ENCODE results near the gene MACIR.
A peak's percentile ranks its signal among the peaks of the same experiment; 100 is the strongest.
"Not testable (repeated sequence)": the region's sequence is repeated elsewhere in the genome, so short reads cannot be mapped to it uniquely, and the experiment has no call there.

Gene MACIR, protein sequence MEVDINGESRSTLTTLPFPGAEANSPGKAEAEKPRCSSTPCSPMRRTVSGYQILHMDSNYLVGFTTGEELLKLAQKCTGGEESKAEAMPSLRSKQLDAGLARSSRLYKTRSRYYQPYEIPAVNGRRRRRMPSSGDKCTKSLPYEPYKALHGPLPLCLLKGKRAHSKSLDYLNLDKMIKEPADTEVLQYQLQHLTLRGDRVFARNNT

DNA sequence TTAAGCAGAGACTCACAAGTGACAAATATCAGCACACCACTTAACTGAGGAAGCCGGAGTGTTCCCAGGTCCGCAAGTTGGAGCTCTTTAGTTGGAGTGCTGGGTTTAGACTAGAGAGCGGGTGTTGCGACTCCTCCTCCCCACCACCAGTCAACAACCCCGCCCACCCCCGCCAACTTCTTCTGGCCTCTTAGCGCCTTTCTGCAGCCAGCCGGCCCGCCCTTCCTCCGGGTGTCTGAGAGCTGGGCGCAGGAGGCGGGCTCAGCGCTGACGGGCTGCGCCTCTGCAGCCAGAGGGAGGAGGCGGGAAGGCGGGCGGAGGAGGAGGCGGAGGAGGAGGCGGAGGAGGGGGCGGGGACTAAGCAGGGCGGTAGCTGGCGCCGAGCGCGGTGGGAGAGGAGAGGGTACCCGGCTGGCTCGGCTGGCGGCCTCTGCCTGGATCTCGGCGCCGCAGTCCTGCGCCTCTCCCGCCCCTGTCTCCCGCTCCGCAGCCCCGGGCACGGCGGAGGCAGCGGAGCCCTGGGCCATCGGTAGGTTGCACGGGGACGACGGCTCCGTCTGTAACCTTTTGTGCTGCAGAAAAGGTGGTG is at the start of gene MACIR:
MACIR (plus strand) TSS at position 396 of the 589 bp plus-strand sequence. CDS start 17,157 bp downstream, outside the sequence.
- DNase-seq (ENCODE audit: insufficient read length, low spot score) (peak; percentile 62), FAIRE-seq (peak; percentile 98)

DNA sequence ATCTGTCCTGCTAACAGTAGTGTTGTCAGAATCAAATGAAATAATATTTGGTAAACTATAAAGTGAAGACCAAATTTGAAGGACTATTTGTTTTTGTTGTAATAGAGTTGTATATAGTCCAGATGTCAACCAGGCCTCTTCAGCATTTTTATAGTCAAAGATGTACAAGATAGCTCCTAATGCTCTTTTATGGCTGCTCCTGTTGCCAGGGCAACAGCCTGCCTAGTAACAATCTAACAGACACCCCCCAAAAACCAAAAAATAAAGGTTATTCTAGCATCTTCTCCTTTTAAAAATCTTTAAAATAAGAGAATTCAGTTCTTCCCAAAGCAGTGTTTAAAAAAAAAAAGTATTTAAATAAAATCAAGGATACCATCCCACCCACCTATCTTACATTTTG is 49.5 kb upstream of the MACIR start:
- DNase-seq (ENCODE audit: insufficient read length, low spot score) (no peak), FAIRE-seq (no peak)

DNA sequence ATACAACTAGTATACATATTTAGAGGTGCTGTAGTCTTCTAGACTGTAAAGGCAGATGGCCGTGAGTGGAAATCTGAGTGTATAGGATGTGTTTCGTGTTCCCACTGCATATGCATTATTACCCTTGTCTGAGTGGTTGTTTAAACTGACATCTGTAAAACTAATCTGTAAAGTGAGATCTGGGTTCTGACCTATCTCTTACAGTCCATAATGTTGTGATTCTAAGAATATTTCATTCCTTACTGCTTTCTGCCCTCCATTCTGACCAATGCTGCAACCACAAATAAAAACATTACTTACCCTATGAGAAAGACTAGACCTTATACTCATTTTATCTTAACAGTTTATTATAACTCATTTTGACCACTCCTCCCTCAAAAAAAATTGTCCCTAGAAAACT is 47.6 kb upstream of the MACIR start:
- FAIRE-seq: no peak

DNA sequence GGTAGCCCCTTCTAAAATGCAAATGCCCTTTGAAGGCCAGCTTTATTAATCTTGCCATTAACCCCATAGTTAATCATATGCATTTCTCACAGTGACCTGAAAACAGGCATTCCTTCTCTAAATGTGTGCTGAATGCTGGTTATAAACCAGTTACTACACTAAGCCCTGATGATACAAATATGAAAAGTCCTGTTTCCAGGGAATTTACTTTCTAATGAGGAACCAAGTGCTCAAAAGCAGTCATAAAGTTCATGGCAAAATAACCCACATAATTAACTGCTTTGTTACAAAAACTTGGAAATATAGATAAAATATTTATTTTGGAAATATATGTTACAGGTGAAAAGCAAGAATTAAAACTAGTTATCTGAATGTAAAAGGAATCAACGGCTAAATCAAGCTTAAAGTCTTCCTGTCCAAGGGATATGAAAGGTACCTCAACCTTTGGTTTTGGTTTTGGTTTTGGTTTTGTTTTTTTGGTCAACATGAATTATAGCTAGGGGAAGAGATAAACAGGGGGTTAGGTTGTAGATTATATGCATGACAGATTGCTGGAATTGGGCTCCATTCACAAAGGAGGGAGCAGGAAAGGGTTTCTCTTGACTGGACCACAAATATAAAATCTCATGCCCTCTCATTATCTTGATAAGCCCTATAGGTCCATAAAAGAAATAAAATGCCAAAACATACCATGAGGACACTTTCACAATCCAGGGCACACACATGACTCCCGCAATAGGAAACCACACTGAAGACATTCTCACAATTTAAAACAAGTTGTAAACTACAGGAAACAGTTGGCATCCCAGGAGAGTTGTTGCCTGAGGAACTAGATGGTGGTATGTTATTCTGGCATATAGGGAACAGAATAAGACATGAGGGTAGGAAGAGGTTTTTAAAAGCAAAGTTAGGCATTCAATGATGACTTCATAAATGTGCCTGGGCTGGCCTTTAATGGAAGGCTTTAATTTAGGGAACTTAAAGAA is 46.7 kb upstream of the MACIR start:
- no peak for DNase-seq (ENCODE audit: insufficient read length, low spot score)
- peak; percentile 80 for FAIRE-seq

More for the DNA sequence above, 47.6 kb upstream of the MACIR start:
- no peak for DNase-seq (ENCODE audit: insufficient read length, low spot score)

DNA sequence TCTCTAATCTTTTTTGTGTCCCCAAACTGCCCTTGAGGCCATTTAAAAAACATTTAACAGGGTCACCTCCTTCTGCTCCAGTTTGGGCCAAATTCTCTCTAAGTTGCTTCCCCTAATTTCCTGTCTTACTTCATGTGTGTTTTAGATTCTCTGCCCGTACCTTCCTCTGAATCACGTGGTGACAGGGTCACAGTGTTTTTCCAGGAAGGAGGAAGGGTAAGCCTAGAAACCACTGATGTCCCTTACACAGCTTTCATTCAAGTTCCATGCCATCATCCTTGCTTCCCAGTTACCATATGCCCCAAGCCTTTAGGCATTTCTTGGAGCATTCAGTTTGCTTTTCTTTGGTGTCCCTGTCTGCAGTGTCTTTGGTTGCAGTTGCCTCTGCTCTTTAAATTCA is 42.4 kb upstream of the MACIR start:
- FAIRE-seq: no peak

DNA sequence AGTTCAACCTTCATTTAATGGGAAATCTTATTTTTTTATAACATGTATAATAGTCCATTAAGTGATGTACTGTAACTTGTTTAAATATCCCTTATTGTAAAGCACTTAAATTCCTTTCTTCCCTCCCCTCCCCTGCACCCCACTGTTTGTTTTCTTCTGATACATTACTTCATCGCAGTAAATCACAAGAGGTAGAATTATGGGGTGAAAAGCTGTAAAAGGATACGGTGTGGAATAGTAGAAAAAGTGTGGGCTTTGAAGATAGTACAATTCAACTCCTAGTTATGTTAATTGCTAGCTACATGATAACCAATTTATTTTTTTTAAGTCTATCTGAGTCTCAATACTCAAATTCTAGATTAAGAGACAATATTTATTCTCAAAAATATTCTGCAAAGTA is 41.9 kb upstream of the MACIR start:
- DNase-seq (ENCODE audit: insufficient read length, low spot score) (no peak), FAIRE-seq (no peak)

More for the DNA sequence above, 42.4 kb upstream of the MACIR start:
- DNase-seq (ENCODE audit: insufficient read length, low spot score): no peak

DNA sequence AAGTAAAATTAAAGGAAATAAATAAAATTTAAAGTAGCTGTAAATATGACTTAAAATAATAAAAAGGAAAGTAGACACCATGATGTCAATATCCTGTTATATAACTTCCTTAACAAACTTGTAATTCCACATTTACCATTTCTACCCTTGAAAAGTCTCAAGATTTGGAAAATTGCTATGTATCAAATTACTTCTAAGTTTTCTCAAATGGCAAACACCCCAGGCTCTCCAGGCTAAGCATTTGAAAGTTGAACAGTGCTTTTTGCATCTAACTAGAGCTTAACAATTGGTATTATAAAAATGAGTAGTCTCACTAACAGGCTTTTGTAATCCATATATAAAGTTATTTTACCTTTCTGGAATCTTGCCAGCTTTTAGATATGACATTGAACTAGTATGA is 41.5 kb upstream of the MACIR start:
- no peak for FAIRE-seq
- no peak for DNase-seq (ENCODE audit: insufficient read length, low spot score)

DNA sequence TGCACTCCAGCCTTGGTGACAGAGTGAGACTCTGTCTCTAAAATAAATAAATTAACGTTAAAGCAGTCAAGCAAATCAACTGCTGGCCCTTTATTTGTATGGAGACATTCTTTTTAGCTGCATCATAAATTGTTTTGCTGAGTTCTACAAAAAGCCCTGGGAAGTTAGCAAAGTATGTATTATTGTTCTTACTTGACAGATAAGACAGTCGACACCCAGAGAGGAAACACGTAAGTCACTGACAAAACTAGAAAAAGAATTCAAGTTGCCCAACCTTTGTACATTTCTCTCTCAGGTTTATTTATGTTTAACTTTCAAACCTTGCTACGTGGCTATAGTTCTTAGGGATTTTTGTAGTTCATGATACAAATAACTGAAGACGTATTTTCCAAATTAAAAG is 40.4 kb upstream of the MACIR start:
- DNase-seq (ENCODE audit: insufficient read length, low spot score) (no peak), FAIRE-seq (no peak)

DNA sequence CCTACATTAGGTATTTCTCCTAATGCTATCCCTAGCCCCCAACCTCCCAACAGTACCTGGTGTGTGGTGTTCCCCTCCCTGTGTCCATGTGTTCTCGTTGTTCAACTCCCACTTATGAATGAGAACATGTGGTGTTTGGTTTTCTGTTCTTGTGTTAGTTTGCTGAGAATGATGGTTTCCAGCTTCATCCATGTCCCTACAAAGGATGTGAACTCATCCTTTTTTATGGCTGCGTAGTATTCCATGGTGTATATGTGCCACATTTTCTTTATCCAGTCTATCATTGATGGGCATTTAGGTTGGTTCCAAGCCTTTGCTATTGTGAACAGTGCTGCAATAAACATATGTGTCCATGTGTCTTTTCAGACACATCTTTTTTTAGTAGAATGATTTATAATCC is 39.5 kb upstream of the MACIR start:
- not testable (repeated sequence) for FAIRE-seq; DNase-seq (ENCODE audit: insufficient read length, low spot score)

DNA sequence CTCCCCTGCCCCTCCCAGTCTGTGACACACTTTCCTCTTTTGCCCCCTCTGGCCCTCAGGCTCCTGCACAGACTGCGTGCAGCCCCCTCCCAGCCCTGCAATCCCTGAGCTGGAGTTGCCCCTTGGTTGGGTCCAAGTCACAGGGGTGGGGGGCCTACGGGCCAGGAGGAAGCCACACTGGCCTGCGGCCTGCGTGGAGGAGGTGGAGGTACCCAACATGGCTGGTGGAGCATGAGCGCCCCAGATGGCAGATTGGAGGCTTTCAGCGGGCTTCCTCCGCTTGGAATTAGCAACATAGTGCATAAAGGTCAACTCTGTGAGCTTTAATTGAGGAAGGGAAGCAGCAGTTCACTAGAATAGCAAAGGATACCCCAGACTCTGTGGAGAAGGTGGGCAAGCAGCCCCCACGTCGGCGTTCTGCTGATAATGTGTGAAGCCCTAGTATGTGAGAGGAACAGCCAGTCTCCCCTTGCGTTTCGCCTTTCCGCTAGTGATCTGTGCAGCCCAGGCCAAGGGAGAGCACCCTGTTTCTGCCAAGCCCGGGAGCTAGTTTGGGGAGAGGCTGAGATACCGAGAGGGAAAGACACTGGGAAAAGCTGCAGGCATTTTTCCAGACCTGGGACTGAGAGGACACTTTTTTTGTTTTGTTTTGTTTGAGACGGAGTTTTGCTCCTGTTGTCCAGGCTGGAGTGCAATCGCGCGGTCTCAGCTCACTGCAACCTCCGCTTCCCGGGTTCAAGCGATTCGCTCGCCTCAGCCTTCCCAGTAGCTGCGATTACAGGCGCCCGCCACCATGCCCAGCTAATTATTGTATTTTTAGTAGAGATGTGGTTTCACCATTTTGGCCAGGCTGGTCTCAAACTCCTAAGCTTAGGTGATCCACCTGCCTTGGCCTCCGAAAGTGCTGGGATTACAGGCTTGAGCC is 35.3 kb upstream of the MACIR start:
- FAIRE-seq (no peak), DNase-seq (ENCODE audit: insufficient read length, low spot score) (no peak)

DNA sequence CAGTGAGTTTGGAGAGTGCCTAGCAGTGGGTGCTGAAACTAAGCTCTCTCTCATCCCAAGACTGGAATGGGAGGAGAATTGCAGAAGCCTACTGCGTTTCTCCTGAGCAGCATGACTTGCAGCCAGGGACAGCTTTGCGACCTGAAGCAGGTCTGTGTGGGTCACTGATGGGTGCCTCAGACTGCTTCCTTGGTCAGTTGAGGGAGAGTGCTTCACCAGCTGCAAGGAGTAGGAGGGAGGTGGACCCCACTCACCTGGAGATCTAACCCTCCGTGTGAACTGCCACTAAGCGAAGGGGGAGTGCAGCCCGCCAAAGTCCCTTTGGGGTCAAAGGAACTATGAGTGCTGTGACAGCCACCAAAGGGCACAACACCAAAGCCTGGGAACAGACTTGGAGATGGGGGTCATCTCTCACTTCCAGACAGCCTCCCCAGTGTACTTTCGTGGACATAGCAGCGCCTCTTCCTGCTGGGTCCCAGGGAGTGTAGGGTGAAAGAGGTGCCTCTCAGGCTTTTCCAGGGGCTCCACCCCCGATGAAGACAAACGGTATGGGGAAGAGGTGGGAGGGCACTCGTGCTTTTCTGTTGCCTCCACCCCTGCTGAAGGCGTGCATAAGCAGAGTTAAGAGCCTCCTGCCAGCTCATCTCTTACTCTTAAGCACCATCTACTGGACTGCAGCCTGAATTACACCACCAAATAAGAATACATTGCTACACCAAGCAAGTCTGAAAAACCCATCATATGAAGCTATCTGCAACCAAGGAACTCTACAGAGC is 34.3 kb upstream of the MACIR start:
- FAIRE-seq (peak; percentile 95), DNase-seq (ENCODE audit: insufficient read length, low spot score) (peak; percentile 4)

DNA sequence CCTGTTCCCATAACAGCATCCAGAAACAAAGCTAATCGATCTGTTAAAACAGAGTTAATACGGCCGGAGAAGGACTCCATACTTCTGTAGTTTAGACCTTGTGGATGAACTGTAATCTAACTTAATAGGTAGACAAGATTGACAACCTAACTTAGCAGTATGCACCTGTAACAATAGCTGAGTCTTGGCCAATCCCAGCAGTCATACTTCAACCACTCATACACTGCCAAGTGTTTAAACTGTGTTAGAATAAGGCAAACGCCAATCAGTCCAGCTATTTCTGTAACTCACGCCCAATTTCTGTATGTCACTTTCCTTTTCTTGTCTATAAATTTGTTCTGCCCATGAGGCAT is 33.7 kb upstream of the MACIR start:
- no peak for DNase-seq (ENCODE audit: insufficient read length, low spot score)
- FAIRE-seq: no peak

DNA sequence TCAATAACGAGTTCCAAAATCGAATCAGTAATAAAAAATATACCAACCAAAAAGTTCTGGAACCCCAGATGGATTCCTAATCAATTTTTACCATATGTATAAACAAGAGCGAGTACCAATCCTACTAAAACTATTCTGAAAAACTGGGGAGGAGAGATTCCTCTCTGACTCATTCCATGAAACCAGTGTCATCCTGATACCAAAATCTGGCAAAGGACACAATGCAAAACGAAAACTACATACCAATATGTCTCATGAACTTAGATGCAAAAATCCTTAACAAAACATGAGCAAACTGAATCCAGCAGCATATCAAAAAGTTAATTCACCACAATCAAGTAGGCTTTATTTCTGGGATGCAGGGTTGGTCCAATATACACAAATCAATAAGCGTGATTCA is 30.5 kb upstream of the MACIR start:
- FAIRE-seq (no peak), DNase-seq (ENCODE audit: insufficient read length, low spot score) (no peak)

DNA sequence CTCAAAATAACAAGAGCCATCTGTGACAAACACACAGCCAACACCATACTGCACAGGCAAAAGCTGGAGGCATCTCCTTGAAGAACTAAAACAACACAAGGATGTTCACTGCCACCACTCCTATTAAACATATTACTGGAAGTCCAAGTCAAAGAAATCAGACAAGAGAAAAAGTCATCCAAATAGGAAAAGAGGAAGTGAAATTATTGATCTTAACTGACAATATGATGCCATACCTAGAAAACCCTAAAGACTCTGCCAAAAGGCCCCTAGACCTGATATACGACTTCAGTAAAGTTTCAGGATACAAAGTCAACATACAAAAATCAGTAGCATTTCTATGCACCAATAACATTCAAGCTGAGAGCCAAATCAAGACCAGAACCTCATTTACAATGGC is 30.0 kb upstream of the MACIR start:
- DNase-seq (ENCODE audit: insufficient read length, low spot score) (no peak), FAIRE-seq (no peak)

DNA sequence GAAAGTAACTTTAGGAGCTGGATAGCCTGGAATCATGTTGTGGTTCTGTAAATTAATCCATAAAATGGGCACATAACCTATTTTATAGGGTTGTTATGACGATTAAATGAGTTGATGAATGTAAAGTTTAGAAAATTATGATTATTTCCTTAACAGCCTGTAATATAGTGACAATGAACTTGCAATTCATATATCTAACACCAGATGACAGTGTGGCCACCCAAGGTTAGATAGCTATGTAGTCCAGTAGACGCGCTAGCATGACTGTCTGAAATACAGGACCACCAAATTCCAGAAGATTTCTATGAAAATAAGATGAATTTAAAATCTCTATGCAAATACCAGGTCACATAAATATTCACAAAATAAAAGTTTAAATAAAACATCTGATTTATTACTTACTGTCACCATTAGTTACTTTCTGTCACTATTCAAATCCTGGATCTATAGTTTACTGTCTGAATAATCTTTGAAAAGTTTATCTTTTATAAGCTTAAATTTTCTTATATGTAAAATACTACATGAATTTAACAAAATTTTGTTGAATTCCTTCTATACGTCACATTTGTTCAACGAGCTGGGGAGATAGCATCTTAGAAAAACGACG is 26.1 kb upstream of the MACIR start:
- FAIRE-seq (peak; percentile 89), DNase-seq (ENCODE audit: insufficient read length, low spot score) (no peak)

DNA sequence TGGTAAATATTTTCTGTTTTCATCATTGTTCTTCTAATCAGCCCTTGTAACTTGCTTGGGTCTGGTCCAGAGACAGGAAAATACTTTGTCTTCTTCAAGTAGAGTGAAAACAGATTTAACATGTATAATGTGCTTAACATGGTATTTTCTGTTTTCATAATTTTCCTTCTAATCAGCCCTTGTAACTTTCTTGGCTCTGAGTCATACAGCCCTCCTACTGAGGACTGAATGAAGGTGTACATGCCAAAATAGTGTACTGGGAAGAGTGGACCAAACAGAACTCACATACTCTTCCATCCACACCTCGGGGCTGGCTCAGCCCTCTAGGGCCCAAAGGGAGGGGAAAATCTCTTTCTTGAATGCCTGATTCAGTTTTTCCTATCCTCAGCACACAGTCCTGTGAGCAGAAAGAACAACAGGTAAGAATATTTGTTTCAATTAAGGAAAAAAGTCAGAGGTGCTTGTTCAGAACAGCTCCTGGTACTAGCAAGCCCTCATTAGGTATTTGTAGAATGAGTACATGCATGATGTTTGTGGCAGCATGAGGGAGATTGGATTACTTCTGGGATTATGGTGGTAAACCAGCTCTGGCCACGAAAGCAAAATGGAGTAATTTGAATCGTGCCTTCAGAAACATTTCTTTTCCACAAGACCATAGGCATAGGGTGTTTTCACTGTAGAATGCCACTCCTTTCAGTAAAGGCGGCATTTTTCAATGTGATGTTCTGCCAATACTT is 24.2 kb upstream of the MACIR start:
- no peak for FAIRE-seq
- DNase-seq (ENCODE audit: insufficient read length, low spot score): no peak

DNA sequence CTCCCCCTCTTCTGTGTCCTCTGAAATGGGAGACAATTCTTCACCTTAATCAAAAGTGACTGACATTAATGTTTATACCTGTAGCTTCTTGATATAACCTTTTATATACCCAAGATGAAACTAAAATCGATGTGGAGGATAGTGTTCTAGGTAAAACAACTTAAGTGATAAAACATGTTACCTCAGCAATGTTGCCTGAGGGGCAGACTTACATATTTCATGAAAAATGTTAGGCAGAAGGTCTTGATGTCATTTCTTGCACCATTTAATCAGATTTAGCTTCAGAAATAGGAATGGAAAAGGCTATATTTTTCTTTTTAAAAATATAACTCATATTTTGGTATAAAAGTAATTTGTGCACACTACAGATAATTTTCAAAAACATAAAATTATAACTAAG is 22.7 kb upstream of the MACIR start:
- FAIRE-seq: no peak
- no peak for DNase-seq (ENCODE audit: insufficient read length, low spot score)

DNA sequence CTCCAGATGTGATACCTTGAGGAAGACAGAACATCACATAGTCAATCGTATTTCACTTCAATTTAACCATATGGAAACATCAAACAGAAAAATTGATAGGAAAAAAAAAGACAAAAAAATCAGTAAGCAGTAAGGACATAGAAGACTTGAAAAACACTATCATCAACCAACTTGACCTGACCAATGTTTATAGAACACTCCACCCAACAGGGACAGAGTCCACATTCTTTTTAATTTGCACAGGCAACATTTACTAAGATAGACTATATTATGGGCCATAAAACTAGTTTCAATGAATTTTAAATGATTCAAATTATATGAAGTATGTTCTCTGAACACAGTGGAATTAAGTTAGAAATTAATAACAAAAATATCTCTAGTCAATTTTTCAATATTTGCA is 20.8 kb upstream of the MACIR start:
- FAIRE-seq (no peak), DNase-seq (ENCODE audit: insufficient read length, low spot score) (no peak)

DNA sequence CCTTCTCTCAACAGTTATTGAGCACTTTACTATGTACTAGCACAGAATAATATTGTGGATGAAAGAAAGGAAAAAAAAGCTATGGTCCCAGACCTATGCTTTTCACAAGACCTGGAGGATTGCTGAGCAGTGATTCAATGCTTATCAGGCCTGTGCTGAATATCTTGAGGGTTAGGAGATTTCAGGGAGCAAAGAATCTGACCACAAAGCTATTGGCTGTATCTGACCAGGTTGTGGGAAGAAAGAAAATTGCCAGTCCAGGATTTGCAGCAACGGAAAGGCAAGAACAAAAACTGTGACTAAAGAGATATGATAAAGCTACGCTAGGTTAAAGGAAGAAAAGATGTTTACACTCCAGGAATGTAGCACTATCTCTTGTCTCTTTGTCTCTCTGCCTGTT is 14.9 kb upstream of the MACIR start:
- DNase-seq (ENCODE audit: insufficient read length, low spot score) (no peak), FAIRE-seq (no peak)

All from GM19239 (cell line).